Liver (tissue), 3 donors: ENCODE results near the gene TBX6.

Experiments used
- SP1 ChIP-seq: IDR thresholded peaks from 2 replicates; pipeline ENCODE4 v1.6.1; 2018; ENCODE audit warnings: antibody characterized with exemption, mild to moderate bottlenecking
- YY1 ChIP-seq: IDR thresholded peaks from 2 replicates; pipeline ENCODE4 v1.6.1; 2016; ENCODE audit warnings: antibody characterized with exemption, mild to moderate bottlenecking
- TF ChIP-seq, protein P1 (sequence below): fragments of 150-350 bp; IDR thresholded peaks from 2 replicates; pipeline ENCODE4 v1.5.1; 2017; ENCODE audit warnings: improper control_type of control experiment, low read depth, low read length; ENCODE audit not compliant: missing input control
- TF ChIP-seq, protein P2 (sequence below): IDR thresholded peaks from 2 replicates; pipeline ENCODE4 v1.6.1; 2016; ENCODE audit warnings: antibody characterized with exemption
- donor health status: healthy.
- donor health status: healthy.

DNA sequence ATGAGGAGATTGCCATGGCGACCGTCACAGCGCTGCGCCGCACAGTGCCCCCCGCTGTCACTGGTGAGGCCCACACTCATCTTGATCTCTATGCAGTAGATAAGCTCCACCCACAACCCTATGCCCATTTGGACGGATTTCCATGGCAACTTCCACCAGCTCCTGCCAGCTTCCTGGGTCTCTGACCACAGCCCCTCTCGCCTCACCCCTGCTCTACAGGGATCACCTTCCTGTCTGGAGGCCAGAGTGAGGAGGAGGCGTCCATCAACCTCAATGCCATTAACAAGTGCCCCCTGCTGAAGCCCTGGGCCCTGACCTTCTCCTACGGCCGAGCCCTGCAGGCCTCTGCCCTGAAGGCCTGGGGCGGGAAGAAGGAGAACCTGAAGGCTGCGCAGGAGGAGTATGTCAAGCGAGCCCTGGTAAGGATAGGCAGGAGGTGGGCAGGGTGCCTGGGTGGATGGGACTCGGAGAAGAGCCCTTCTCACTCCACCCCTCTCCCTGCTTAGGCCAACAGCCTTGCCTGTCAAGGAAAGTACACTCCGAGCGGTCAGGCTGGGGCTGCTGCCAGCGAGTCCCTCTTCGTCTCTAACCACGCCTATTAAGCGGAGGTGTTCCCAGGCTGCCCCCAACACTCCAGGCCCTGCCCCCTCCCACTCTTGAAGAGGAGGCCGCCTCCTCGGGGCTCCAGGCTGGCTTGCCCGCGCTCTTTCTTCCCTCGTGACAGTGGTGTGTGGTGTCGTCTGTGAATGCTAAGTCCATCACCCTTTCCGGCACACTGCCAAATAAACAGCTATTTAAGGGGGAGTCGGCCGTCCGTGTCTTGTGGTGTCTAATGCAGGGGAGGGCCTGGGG, 21.9 kb downstream of the TBX6 start:
- no peak for TF ChIP-seq SP1
- TF ChIP-seq, protein P1, sequence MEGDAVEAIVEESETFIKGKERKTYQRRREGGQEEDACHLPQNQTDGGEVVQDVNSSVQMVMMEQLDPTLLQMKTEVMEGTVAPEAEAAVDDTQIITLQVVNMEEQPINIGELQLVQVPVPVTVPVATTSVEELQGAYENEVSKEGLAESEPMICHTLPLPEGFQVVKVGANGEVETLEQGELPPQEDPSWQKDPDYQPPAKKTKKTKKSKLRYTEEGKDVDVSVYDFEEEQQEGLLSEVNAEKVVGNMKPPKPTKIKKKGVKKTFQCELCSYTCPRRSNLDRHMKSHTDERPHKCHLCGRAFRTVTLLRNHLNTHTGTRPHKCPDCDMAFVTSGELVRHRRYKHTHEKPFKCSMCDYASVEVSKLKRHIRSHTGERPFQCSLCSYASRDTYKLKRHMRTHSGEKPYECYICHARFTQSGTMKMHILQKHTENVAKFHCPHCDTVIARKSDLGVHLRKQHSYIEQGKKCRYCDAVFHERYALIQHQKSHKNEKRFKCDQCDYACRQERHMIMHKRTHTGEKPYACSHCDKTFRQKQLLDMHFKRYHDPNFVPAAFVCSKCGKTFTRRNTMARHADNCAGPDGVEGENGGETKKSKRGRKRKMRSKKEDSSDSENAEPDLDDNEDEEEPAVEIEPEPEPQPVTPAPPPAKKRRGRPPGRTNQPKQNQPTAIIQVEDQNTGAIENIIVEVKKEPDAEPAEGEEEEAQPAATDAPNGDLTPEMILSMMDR: no peak
- TF ChIP-seq, protein P2, sequence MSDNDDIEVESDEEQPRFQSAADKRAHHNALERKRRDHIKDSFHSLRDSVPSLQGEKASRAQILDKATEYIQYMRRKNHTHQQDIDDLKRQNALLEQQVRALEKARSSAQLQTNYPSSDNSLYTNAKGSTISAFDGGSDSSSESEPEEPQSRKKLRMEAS: no peak
- TF ChIP-seq YY1: no peak
